ENCODE data around the gene ALOX5AP.

The ALOX5AP gene

DNA sequence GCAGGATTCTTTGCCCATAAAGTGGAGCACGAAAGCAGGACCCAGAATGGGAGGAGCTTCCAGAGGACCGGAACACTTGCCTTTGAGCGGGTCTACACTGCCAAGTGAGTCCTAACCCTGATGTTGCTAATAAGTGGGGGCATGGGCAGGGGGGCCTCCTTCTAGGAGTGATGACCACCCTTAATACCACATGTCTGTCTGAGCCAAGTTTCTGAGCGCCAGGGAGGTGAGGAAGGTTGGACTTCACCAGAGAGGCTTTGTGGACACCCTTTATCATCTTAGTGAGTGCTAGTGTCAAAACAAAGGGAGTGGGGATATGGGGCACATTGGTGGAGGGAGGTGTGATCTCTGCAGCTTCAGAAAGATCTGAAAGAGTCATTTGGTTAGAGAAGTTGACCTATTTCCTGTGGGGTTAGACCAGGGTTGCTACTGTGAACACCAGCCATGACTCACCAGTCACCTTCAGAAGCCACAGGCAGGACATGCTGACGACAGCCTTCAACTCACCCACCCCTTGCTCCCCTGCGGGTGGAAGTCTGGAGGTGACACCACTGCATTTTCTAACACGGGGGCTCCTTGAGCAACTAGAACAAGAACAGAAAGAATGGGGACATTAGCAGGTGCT is 8.8 kb downstream of the ALOX5AP start:
- TF ChIP-seq, protein P1, sequence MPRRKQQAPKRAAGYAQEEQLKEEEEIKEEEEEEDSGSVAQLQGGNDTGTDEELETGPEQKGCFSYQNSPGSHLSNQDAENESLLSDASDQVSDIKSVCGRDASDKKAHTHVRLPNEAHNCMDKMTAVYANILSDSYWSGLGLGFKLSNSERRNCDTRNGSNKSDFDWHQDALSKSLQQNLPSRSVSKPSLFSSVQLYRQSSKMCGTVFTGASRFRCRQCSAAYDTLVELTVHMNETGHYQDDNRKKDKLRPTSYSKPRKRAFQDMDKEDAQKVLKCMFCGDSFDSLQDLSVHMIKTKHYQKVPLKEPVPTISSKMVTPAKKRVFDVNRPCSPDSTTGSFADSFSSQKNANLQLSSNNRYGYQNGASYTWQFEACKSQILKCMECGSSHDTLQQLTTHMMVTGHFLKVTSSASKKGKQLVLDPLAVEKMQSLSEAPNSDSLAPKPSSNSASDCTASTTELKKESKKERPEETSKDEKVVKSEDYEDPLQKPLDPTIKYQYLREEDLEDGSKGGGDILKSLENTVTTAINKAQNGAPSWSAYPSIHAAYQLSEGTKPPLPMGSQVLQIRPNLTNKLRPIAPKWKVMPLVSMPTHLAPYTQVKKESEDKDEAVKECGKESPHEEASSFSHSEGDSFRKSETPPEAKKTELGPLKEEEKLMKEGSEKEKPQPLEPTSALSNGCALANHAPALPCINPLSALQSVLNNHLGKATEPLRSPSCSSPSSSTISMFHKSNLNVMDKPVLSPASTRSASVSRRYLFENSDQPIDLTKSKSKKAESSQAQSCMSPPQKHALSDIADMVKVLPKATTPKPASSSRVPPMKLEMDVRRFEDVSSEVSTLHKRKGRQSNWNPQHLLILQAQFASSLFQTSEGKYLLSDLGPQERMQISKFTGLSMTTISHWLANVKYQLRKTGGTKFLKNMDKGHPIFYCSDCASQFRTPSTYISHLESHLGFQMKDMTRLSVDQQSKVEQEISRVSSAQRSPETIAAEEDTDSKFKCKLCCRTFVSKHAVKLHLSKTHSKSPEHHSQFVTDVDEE (CRISPR knock-in tag; IDR thresholded peaks at IDR 0.05) = no peak
- no peak for TF ChIP-seq TOX (CRISPR knock-in tag; IDR thresholded peaks at IDR 0.05; ENCODE audit: borderline replicate concordance)
- no peak for TF ChIP-seq CSDC2 (CRISPR knock-in tag; IDR thresholded peaks at IDR 0.05)
- no peak for TF ChIP-seq TCF4 (CRISPR knock-in tag; IDR thresholded peaks at IDR 0.05; ENCODE audit: borderline replicate concordance)
- no peak for TF ChIP-seq POU6F1 (CRISPR knock-in tag; IDR thresholded peaks at IDR 0.05; ENCODE audit: borderline replicate concordance, low read depth)
- no peak for TF ChIP-seq BACH2 (CRISPR knock-in tag; IDR thresholded peaks at IDR 0.05; ENCODE audit: borderline replicate concordance)
- no peak for TF ChIP-seq ZNF70 (CRISPR knock-in tag; IDR thresholded peaks at IDR 0.05)
- no peak for TF ChIP-seq SNAI2 (CRISPR knock-in tag; IDR thresholded peaks at IDR 0.05)
- TF ChIP-seq, protein P2, sequence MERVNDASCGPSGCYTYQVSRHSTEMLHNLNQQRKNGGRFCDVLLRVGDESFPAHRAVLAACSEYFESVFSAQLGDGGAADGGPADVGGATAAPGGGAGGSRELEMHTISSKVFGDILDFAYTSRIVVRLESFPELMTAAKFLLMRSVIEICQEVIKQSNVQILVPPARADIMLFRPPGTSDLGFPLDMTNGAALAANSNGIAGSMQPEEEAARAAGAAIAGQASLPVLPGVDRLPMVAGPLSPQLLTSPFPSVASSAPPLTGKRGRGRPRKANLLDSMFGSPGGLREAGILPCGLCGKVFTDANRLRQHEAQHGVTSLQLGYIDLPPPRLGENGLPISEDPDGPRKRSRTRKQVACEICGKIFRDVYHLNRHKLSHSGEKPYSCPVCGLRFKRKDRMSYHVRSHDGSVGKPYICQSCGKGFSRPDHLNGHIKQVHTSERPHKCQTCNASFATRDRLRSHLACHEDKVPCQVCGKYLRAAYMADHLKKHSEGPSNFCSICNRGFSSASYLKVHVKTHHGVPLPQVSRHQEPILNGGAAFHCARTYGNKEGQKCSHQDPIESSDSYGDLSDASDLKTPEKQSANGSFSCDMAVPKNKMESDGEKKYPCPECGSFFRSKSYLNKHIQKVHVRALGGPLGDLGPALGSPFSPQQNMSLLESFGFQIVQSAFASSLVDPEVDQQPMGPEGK (CRISPR knock-in tag; IDR thresholded peaks at IDR 0.05; ENCODE audit: borderline replicate concordance) = no peak
- no peak for TF ChIP-seq ESRRG (CRISPR knock-in tag; IDR thresholded peaks at IDR 0.05)
- no peak for TF ChIP-seq ZFP3 (CRISPR knock-in tag; IDR thresholded peaks at IDR 0.05)
- TF ChIP-seq GLIS3 (CRISPR knock-in tag; IDR thresholded peaks at IDR 0.05) = no peak
- TF ChIP-seq, protein P3, sequence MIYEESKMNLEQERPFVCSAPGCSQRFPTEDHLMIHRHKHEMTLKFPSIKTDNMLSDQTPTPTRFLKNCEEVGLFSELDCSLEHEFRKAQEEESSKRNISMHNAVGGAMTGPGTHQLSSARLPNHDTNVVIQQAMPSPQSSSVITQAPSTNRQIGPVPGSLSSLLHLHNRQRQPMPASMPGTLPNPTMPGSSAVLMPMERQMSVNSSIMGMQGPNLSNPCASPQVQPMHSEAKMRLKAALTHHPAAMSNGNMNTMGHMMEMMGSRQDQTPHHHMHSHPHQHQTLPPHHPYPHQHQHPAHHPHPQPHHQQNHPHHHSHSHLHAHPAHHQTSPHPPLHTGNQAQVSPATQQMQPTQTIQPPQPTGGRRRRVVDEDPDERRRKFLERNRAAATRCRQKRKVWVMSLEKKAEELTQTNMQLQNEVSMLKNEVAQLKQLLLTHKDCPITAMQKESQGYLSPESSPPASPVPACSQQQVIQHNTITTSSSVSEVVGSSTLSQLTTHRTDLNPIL (CRISPR knock-in tag; IDR thresholded peaks at IDR 0.05; ENCODE audit: low read depth) = no peak
- ATAC-seq = no peak

- no peak for TF ChIP-seq ISL1 (CRISPR knock-in tag; IDR thresholded peaks at IDR 0.05)
- no peak for TF ChIP-seq PPARA (CRISPR knock-in tag; IDR thresholded peaks at IDR 0.05; ENCODE audit: borderline replicate concordance)
- no peak for TF ChIP-seq ESRRG (CRISPR knock-in tag; IDR thresholded peaks at IDR 0.05)
- TF ChIP-seq, protein P2 (CRISPR knock-in tag; IDR thresholded peaks at IDR 0.05; ENCODE audit: borderline replicate concordance) = no peak
- TF ChIP-seq ZFP3 (CRISPR knock-in tag; IDR thresholded peaks at IDR 0.05) = no peak
- TF ChIP-seq ZNF70 (CRISPR knock-in tag; IDR thresholded peaks at IDR 0.05) = no peak
- no peak for TF ChIP-seq CSRNP3 (CRISPR knock-in tag; IDR thresholded peaks at IDR 0.05)
- TF ChIP-seq ZNF565 (CRISPR knock-in tag; conservative IDR thresholded peaks at IDR 0.05; ENCODE audit: low read depth) = no peak
- no peak for TF ChIP-seq BACH2 (CRISPR knock-in tag; IDR thresholded peaks at IDR 0.05; ENCODE audit: borderline replicate concordance)
- TF ChIP-seq, protein P1 (CRISPR knock-in tag; IDR thresholded peaks at IDR 0.05) = no peak
- ATAC-seq = no peak
Measured at GRCh38 chr13:30744681-30745077, 9.3 kb downstream of the ALOX5AP start.

Measured in SK-N-SH treated with all-trans-retinoic acid at 6 μM for 48 hours (cell line).